ENCODE data around the gene NKG7. TPM values are rescaled to one million over a fixed set of nuclear protein-coding genes. Genes with fewer than 3 reads are reported as not detected.

Gene NKG7
- total RNA-seq, 8 experiments from 2014 or later: 0.27 TPM; not detected in 7

Other genes starting within 250 kb of the NKG7 start
- under 1 TPM in 3 of 8 experiments, not detected in 5; 0.09 to 0.33 (median 0.21) TPM for gene SIGLEC9, start 247.7 kb downstream of the NKG7 start, total RNA-seq
- 1 to 10 TPM in 1 of 8 experiments, under 1 TPM in 2, not detected in 5; 0.20 to 1.2 (median 0.33) TPM for gene SIGLEC7, start 230.4 kb downstream of the NKG7 start, total RNA-seq
- 10 to 100 TPM in 1 of 8 experiments, 1 to 10 TPM in 2, under 1 TPM in 3, not detected in 2; 0.09 to 26.1 (median 2.7) TPM for gene CD33, start 147.6 kb downstream of the NKG7 start, total RNA-seq
- gene SIGLECL1, start 121.6 kb downstream of the NKG7 start, total RNA-seq: 1 to 10 TPM in 1 of 8 experiments, under 1 TPM in 1, not detected in 6; 0.20 to 1.1 TPM
- 10 to 100 TPM in 2 of 8 experiments, 1 to 10 TPM in 3, under 1 TPM in 3; 0.20 to 13.0 (median 5.7) TPM for gene IGLON5, start 61.0 kb downstream of the NKG7 start, total RNA-seq
- 1 to 10 TPM; 1.3 to 5.2 (median 2.2) TPM for gene VSIG10L, start 30.5 kb downstream of the NKG7 start, total RNA-seq
- gene ETFB, start 6.3 kb downstream of the NKG7 start, total RNA-seq: 100 to 1,000 TPM in 7 of 8 experiments, 10 to 100 TPM in 1; 64.7 to 217 (median 144) TPM
- gene CLDND2, start 3.7 kb downstream of the NKG7 start, total RNA-seq: 1 to 10 TPM in 7 of 8 experiments, under 1 TPM in 1; 0.36 to 4.1 (median 2.4) TPM
- under 1 TPM in 1 of 8 experiments, not detected in 7; 0.38 TPM for gene LIM2, start 15.3 kb upstream of the NKG7 start, total RNA-seq
- 1 to 10 TPM in 2 of 8 experiments, under 1 TPM in 4, not detected in 2; 0.14 to 1.2 (median 0.58) TPM for gene C19orf84, start 17.9 kb upstream of the NKG7 start, total RNA-seq
- gene SIGLEC10, start 45.0 kb upstream of the NKG7 start, total RNA-seq: 1 to 10 TPM in 1 of 8 experiments, under 1 TPM in 5, not detected in 2; 0.05 to 1.2 (median 0.71) TPM
- gene SIGLEC8, start 85.8 kb upstream of the NKG7 start, total RNA-seq: under 1 TPM in 2 of 8 experiments, not detected in 6; 0.47 to 0.51 TPM
- not detected for gene CEACAM18, start 105.9 kb upstream of the NKG7 start, total RNA-seq
- gene SIGLEC12, start 129.1 kb upstream of the NKG7 start, total RNA-seq: under 1 TPM in 2 of 8 experiments, not detected in 6; 0.08 to 0.19 TPM
- not detected for gene SIGLEC6, start 159.0 kb upstream of the NKG7 start, total RNA-seq
- gene ZNF175, start 198.6 kb upstream of the NKG7 start, total RNA-seq: 1 to 10 TPM; 3.0 to 9.5 (median 6.0) TPM

Data from motor neuron (in vitro differentiated cells).